ENCODE measurements around the gene ATM. TPM values are rescaled to one million over a fixed set of nuclear protein-coding genes. Genes with fewer than 3 reads are reported as not detected.
"Not testable (repeated sequence)": the region's sequence is repeated elsewhere in the genome, so short reads cannot be mapped to it uniquely, and the experiment has no call there.

The ATM gene
- total and polyA plus RNA-seq, 2 donors from 2014 or later = 11.7 to 83.3 TPM

DNA sequence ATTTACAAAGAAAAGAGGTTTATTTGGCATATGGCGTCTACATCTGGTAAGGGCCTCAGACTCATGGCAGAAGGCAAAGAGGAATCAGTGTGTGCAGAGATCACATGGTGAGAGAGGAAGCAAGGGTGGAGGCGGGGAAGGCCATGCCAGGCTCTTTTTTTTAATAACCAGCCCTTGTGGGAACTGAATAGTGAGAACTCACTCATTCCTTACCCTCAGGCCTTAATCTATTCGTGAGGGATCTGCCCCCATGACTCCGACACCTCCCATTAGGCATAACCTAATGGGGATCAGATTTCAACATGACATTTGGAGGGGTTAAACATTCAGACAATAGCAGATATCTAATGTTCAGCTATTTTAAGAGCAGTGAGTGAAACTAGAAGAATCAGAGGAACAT is 55.7 kb downstream of the ATM start:
- Histone ChIP-seq H3K4me1 (ENCODE audit: control insufficient read depth in 2 of 3, insufficient read depth in 2 of 3, low read depth in 1 of 3, low read length in 3 of 3) (no peaks in the 10 kb centered on the region), H3K9ac (ENCODE audit: low read length in 3 of 3) (no peak overlapping the region), H3K36me3 (ENCODE audit: control insufficient read depth in 2 of 3, insufficient read depth in 3 of 3, low read length in 3 of 3) (peaks cover 1 to 19% (median 5%) of the 10 kb centered on the region in 3 donors), H3K27me3 (ENCODE audit: control insufficient read depth, insufficient read depth, low read length) (no peaks in the 10 kb centered on the region), H3K27ac (ENCODE audit: low read depth in 2 of 2, low read length in 2 of 2) (no peak overlapping the region), H3K4me3 (ENCODE audit: low read length in 3 of 3) (no peak overlapping the region), H3K9me3 (ENCODE audit: control insufficient read depth in 2 of 3, insufficient read depth in 1 of 3, low read length in 3 of 3) (no peaks in the 10 kb centered on the region)
- FAIRE-seq (no peak), DNase-seq (peak in 4 of 5 donors; percentile 17 to 37 (median 32))
- intact Hi-C loops (cut with DNase I) = no loop called here
- no peak for TF ChIP-seq CTCF (IDR thresholded peaks at IDR 0.05; ENCODE audit: borderline replicate concordance, extremely low read depth, insufficient read depth)

DNA sequence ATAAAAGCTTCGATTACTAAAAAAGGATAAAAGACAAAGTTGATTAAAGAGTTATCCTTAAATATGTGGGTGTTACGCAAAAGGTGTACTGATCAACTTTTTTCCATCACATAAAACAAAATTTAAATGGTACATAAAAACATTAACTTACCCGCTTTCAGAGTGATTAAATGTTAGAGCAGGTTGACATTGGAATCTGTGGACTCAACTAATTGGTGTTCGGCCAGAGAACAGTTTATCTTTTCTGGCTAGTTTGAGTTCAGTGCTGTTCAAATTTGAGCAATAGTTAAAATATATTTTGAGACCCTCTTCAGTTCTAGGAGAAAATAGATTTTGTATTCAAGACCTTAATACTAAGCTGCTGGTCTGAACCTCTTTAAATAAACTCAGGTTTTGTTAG is 56.1 kb downstream of the ATM start:
- FAIRE-seq = no peak
- no peak overlapping the region for H3K9ac ChIP-seq (ENCODE audit: low read length in 3 of 3)

GRCh38 chr11:108286370-108286769 is 63.5 kb downstream of the ATM start:
- no peak for TF ChIP-seq CTCF (IDR thresholded peaks at IDR 0.05; ENCODE audit: borderline replicate concordance, extremely low read depth, insufficient read depth)
- Histone ChIP-seq H3K9me3 (ENCODE audit: control insufficient read depth in 2 of 3, insufficient read depth in 1 of 3, low read length in 3 of 3) (no peaks in the 10 kb centered on the region), H3K4me1 (ENCODE audit: control insufficient read depth in 2 of 3, insufficient read depth in 2 of 3, low read depth in 1 of 3, low read length in 3 of 3) (no peaks in the 10 kb centered on the region), H3K36me3 (ENCODE audit: control insufficient read depth in 2 of 3, insufficient read depth in 3 of 3, low read length in 3 of 3) (peaks cover 3 to 7% (median 6%) of the 10 kb centered on the region in 3 donors), H3K4me3 (ENCODE audit: low read length in 3 of 3) (no peak overlapping the region), H3K27ac (ENCODE audit: low read depth in 2 of 2, low read length in 2 of 2) (no peak overlapping the region), H3K9ac (ENCODE audit: low read length in 3 of 3) (no peak overlapping the region), H3K27me3 (ENCODE audit: control insufficient read depth, insufficient read depth, low read length) (no peaks in the 10 kb centered on the region)
- DNase-seq = no peak
- intact Hi-C loops (cut with DNase I) = no loop called here
- no peak for FAIRE-seq

More for the DNA sequence above, 56.1 kb downstream of the ATM start:
- Histone ChIP-seq H3K36me3 (ENCODE audit: control insufficient read depth in 2 of 3, insufficient read depth in 3 of 3, low read length in 3 of 3) (peaks cover 0 to 19% (median 5%) of the 10 kb centered on the region in 3 donors), H3K27ac (ENCODE audit: low read depth in 2 of 2, low read length in 2 of 2) (no peak overlapping the region), H3K27me3 (ENCODE audit: control insufficient read depth, insufficient read depth, low read length) (no peaks in the 10 kb centered on the region), H3K4me3 (ENCODE audit: low read length in 3 of 3) (no peak overlapping the region), H3K9me3 (ENCODE audit: control insufficient read depth in 2 of 3, insufficient read depth in 1 of 3, low read length in 3 of 3) (no peaks in the 10 kb centered on the region), H3K4me1 (ENCODE audit: control insufficient read depth in 2 of 3, insufficient read depth in 2 of 3, low read depth in 1 of 3, low read length in 3 of 3) (no peaks in the 10 kb centered on the region)
- DNase-seq = peak in 1 of 5 donors; percentile 4
- TF ChIP-seq CTCF (IDR thresholded peaks at IDR 0.05; ENCODE audit: borderline replicate concordance, extremely low read depth, insufficient read depth) = no peak
- intact Hi-C loops (cut with DNase I) = no loop called here

DNA sequence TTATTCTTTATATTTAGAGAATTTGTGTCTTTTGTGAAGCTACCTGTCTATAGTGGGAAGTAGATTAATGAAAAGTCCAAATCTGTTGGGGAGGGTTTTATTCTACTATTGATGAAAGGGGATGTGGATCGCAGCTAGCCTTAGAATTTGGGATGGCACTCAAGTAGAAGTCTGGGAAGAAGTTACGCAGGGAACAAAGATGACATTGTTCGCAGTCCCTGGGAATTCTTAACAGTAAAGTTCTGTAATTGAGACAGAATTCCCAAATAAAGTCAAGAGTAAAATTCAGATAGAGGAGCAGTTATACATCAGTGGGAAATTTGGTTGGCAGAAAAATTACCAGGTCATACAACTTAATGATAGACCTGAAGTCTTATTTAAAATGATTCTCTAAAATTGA is 64.1 kb downstream of the ATM start:
- Histone ChIP-seq H3K4me1 (ENCODE audit: control insufficient read depth in 2 of 3, insufficient read depth in 2 of 3, low read depth in 1 of 3, low read length in 3 of 3) (no peaks in the 10 kb centered on the region), H3K4me3 (ENCODE audit: low read length in 3 of 3) (no peak overlapping the region), H3K9ac (ENCODE audit: low read length in 3 of 3) (no peak overlapping the region), H3K27me3 (ENCODE audit: control insufficient read depth, insufficient read depth, low read length) (no peaks in the 10 kb centered on the region), H3K9me3 (ENCODE audit: control insufficient read depth in 2 of 3, insufficient read depth in 1 of 3, low read length in 3 of 3) (no peaks in the 10 kb centered on the region), H3K27ac (ENCODE audit: low read depth in 2 of 2, low read length in 2 of 2) (no peak overlapping the region), H3K36me3 (ENCODE audit: control insufficient read depth in 2 of 3, insufficient read depth in 3 of 3, low read length in 3 of 3) (peaks cover 3 to 12% (median 7%) of the 10 kb centered on the region in 3 donors)
- no peak for TF ChIP-seq CTCF (IDR thresholded peaks at IDR 0.05; ENCODE audit: borderline replicate concordance, extremely low read depth, insufficient read depth)
- DNase-seq (no peak), FAIRE-seq (no peak)
- intact Hi-C loops (cut with DNase I) = no loop called here

DNA sequence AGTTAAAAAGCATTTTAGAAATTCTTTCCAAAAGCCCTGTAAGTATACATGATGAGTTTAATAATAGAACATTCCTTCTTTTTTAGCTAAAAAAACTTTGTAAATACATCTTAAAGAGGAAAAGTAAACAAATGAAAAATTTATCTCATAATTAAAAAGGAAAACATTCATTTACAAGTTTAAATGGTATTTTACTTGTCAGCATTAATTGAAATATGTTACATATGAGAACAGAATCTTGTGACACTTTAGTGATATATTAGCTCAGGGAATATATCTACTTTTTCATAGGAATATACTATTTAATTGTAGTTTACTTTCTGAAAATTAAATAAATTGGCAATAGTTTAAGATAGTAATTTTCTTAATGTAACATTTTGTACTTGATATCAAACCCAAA is 66.2 kb downstream of the ATM start:
- FAIRE-seq = peak; percentile 95
- H3K9me3 ChIP-seq (ENCODE audit: control insufficient read depth in 2 of 3, insufficient read depth in 1 of 3, low read length in 3 of 3); intact Hi-C loops (cut with DNase I): not testable (repeated sequence)

More for the DNA sequence above, 66.2 kb downstream of the ATM start:
- H3K9ac ChIP-seq (ENCODE audit: low read length in 3 of 3); H3K4me1 ChIP-seq (ENCODE audit: control insufficient read depth in 2 of 3, insufficient read depth in 2 of 3, low read depth in 1 of 3, low read length in 3 of 3); DNase-seq; H3K27me3 ChIP-seq (ENCODE audit: control insufficient read depth, insufficient read depth, low read length); H3K27ac ChIP-seq (ENCODE audit: low read depth in 2 of 2, low read length in 2 of 2); H3K4me3 ChIP-seq (ENCODE audit: low read length in 3 of 3): not testable (repeated sequence)
- peaks cover 3 to 13% (median 3%) of the 10 kb centered on the region in 3 donors for H3K36me3 ChIP-seq (ENCODE audit: control insufficient read depth in 2 of 3, insufficient read depth in 3 of 3, low read length in 3 of 3)

Data from kidney (tissue), 14 donors.